Measurements from ENCODE around the gene PIGL.
A peak's percentile ranks its signal among the peaks of the same experiment; 100 is the strongest.
"Not testable (repeated sequence)": the region's sequence is repeated elsewhere in the genome, so short reads cannot be mapped to it uniquely, and the experiment has no call there.

Gene PIGL

GRCh38 chr17:16217002-16217635, at the start of gene PIGL:
Gene PIGL (plus strand): TSS chr17:16217210. CDS start chr17:16217227, 17 bp downstream.
- peak; percentile 94 for DNase-seq

- DNase-seq: peak; percentile 93
Observed at GRCh38 chr17:16171613-16172012, 45.4 kb upstream of the PIGL start.

- DNase-seq: no peak
Observed at GRCh38 chr17:16178836-16179235, 38.2 kb upstream of the PIGL start.

GRCh38 chr17:16181581-16181980, 35.4 kb upstream of the PIGL start:
- no peak for DNase-seq

- no peak for DNase-seq
Observed at GRCh38 chr17:16187642-16188041, 29.4 kb upstream of the PIGL start.

- DNase-seq: no peak
Observed at GRCh38 chr17:16189791-16190348, 27.1 kb upstream of the PIGL start.

- no peak for DNase-seq
Observed at GRCh38 chr17:16190703-16191360, 26.2 kb upstream of the PIGL start.

GRCh38 chr17:16191604-16192003, 25.4 kb upstream of the PIGL start:
- no peak for DNase-seq

GRCh38 chr17:16194307-16194835, 22.6 kb upstream of the PIGL start:
- not testable (repeated sequence) for DNase-seq

GRCh38 chr17:16197276-16197675, 19.7 kb upstream of the PIGL start:
- no peak for DNase-seq

- no peak for DNase-seq
Observed at GRCh38 chr17:16199093-16199492, 17.9 kb upstream of the PIGL start.

- DNase-seq: not testable (repeated sequence)
Observed at GRCh38 chr17:16201693-16202131, 15.3 kb upstream of the PIGL start.

GRCh38 chr17:16202554-16203500, 14.2 kb upstream of the PIGL start:
- not testable (repeated sequence) for DNase-seq

- DNase-seq: not testable (repeated sequence)
Observed at GRCh38 chr17:16204763-16205162, 12.2 kb upstream of the PIGL start.

- no peak for DNase-seq
Observed at GRCh38 chr17:16211590-16211989, 5.4 kb upstream of the PIGL start.

GRCh38 chr17:16212793-16213192, 4.2 kb upstream of the PIGL start:
- DNase-seq: no peak

GRCh38 chr17:16214190-16215001, 2.6 kb upstream of the PIGL start:
- peak; percentile 22 for DNase-seq

GRCh38 chr17:16215002-16215272, 2.1 kb upstream of the PIGL start:
- peak; percentile 47 for DNase-seq

GRCh38 chr17:16215273-16215964, 1.6 kb upstream of the PIGL start, which contains the start of gene NCOR1:
Gene NCOR1 (minus strand): TSS chr17:16215534. CDS start chr17:16194569, 20,965 bp downstream.
- peak; percentile 83 for DNase-seq

- peak; percentile 44 for DNase-seq
Observed at GRCh38 chr17:16215965-16216316, 1.1 kb upstream of the PIGL start.

- not testable (repeated sequence) for DNase-seq
Observed at GRCh38 chr17:16216341-16217001, 539 bp upstream of the PIGL start.

All from NCI-H510A treated with DMSO at 0.1 percent for 48 hours (cell line).